ENCODE data around the gene SCGB1C2.

SCGB1C2 gene

GRCh38 chr17:180381-181244 lies 43.2 kb downstream of the SCGB1C2 start:
- TF ChIP-seq GATA2 (IDR thresholded peaks at IDR 0.05; ENCODE audit: low read depth, low read length) (no peak), GATA3 (IDR thresholded peaks at IDR 0.05; ENCODE audit: low read depth, low read length) (no peak)

- no peak for TF ChIP-seq GATA2 (IDR thresholded peaks at IDR 0.05; ENCODE audit: low read depth, low read length)
Observed at GRCh38 chr17:181245-182049, 44.1 kb downstream of the SCGB1C2 start, which contains the start of gene DOC2B. TSS of gene DOC2B (minus strand) at chr17:181650. CDS start at chr17:181479, 171 bp downstream.

GRCh38 chr17:182050-182751 lies 44.8 kb downstream of the SCGB1C2 start:
- TF ChIP-seq GATA3 (IDR thresholded peaks at IDR 0.05; ENCODE audit: low read depth, low read length) (no peak), GATA2 (IDR thresholded peaks at IDR 0.05; ENCODE audit: low read depth, low read length) (no peak)

GRCh38 chr17:183021-183420 lies 45.7 kb downstream of the SCGB1C2 start:
- TF ChIP-seq GATA3 (IDR thresholded peaks at IDR 0.05; ENCODE audit: low read depth, low read length) (no peak), GATA2 (IDR thresholded peaks at IDR 0.05; ENCODE audit: low read depth, low read length) (no peak)

GRCh38 chr17:185445-186138 lies 48.2 kb downstream of the SCGB1C2 start:
- TF ChIP-seq GATA3 (IDR thresholded peaks at IDR 0.05; ENCODE audit: low read depth, low read length): no peak
- no peak for TF ChIP-seq GATA2 (IDR thresholded peaks at IDR 0.05; ENCODE audit: low read depth, low read length)

GRCh38 chr17:187130-187529 lies 49.8 kb downstream of the SCGB1C2 start:
- TF ChIP-seq GATA3 (IDR thresholded peaks at IDR 0.05; ENCODE audit: low read depth, low read length) (no peak), GATA2 (IDR thresholded peaks at IDR 0.05; ENCODE audit: low read depth, low read length) (no peak)

All from SH-SY5Y (cell line).